GM12892 (cell line): ENCODE data around the gene PTPRZ1.

Source experiments
- POLR2AphosphoS5 ChIP-seq: IDR thresholded peaks from 2 replicates; pipeline ENCODE4 v1.6.1; 2011; ENCODE audit warnings: low read depth, low read length, control low read depth
- TAF1 ChIP-seq: IDR thresholded peaks from 2 replicates; pipeline ENCODE4 v1.6.1; 2011; ENCODE audit warnings: low read depth, mild to moderate bottlenecking, control low read depth, low read length, borderline replicate concordance

DNA sequence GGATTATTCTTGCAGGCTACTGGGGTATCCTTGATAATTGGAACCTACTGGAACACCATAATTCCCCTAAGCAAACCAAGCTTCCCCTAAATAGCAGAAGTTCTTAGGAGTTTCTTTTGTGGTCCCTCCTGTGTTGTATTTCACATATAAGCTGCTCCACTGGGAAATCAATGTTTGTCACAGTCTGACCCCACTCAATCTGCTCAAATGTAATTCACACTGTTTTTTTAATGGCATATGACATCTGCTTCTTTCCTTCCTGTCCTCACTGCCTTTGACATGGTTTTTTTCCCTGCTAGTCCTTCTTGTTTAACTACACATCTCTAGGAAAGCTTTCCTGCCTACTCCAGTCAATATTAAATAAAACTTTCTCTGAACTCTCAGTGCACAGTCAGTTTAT, 1.8 kb upstream of the PTPRZ1 start:
- TF ChIP-seq POLR2AphosphoS5 (no peak), TAF1 (no peak)
